C4-2B (cell line): ENCODE results near the gene COL6A1.

ENCODE experiments used
- H3K27ac ChIP-seq: fragments of 450-650 bp; 2 replicates; pipeline ENCODE4 v1.5.1; 2017
- ZFX ChIP-seq: fragments of 450-650 bp; IDR thresholded peaks from 2 replicates; pipeline ENCODE4 v1.6.1; 2017
- TF ChIP-seq, protein P1 (sequence below): fragments of 450-650 bp; conservative IDR thresholded peaks from 2 replicates; pipeline ENCODE4 v1.5.1; 2017; ENCODE audit warnings: mild to moderate bottlenecking

The COL6A1 gene

DNA sequence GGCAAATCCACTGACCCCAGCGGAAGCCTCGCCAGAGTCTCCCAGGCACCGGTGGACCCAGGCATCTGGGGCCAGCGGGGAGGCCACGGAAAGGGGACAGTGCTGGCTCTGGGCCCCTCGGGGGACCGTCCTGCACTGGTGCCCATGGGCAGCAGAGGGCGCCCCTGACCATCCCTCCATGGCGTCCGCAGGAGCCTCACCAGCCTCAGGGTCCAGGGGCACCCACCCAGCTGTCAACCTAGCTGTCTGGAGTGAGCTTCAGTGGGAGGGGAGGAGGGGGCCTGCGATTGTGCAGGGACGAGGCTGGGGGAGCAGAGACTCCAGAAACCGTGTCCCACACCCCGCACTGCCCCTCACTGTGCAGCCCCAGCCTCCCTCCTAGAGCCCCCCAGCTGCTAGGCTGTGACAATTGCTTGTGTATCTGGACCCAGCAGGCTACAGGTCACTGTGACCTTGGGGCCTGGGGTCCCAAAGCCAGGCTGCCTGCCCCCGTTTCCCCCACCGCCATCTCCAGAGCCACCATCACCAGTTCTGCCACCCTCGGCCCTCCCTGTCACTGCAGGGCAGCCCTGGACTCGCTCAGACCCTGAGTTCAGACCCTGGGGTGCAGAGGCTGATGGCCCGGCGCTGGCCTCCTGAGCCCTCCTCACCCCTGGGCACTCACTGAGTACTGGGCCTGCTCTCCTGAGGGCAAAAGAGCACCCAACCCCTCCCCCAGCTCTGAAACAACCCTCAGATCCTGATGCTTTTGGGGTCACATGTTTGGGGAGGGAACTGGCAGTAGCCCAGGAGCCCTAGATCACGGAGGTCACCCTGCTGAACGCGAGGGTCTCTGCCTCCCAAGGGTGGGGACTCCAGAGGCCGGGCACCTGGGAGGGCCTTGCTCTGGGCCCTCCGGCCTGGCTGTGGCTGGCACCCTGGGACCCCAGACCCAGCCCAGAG lies 10.6 kb upstream of the COL6A1 start:
- no peak overlapping the region for H3K27ac ChIP-seq
- TF ChIP-seq, protein P1, sequence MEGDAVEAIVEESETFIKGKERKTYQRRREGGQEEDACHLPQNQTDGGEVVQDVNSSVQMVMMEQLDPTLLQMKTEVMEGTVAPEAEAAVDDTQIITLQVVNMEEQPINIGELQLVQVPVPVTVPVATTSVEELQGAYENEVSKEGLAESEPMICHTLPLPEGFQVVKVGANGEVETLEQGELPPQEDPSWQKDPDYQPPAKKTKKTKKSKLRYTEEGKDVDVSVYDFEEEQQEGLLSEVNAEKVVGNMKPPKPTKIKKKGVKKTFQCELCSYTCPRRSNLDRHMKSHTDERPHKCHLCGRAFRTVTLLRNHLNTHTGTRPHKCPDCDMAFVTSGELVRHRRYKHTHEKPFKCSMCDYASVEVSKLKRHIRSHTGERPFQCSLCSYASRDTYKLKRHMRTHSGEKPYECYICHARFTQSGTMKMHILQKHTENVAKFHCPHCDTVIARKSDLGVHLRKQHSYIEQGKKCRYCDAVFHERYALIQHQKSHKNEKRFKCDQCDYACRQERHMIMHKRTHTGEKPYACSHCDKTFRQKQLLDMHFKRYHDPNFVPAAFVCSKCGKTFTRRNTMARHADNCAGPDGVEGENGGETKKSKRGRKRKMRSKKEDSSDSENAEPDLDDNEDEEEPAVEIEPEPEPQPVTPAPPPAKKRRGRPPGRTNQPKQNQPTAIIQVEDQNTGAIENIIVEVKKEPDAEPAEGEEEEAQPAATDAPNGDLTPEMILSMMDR: peak; percentile 91
- TF ChIP-seq ZFX: no peak

DNA sequence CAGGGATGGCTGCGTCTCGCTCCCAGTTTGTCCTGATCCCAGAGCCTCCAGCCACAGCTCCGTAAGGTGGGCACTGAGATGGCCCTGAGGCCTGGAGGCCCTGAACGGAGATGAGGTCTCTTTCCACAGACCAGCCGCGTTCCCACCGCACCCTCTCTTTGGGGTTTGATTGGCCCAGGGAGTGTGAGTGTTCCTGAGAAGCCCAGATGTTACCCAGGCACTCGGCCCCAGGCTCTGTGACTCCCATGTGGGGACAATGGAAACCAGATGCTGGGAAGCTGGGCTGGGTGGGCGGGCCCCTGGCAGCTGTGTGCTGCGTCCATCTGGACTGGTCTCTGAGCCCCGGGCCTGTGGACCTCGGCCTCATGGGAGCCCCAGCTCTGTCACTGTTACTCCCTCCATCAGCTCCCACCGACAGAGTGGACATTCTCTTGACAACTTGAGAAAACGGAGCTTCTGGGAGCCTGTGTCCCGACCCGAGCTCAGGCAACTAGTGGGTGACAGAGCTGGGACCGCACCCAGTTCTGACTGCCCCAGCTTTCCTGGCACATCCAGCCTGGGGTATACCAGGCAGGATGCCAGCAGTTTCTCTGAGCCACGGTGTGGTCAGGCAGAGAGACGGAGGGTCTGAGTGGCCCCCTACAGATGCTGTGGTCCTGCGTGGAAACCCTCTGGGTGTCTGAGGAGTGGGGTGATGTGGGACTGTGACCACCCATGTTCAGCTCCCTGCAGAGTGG lies 9.8 kb upstream of the COL6A1 start:
- TF ChIP-seq ZFX: no peak
- TF ChIP-seq, protein P1: no peak
- H3K27ac ChIP-seq: no peak overlapping the region

DNA sequence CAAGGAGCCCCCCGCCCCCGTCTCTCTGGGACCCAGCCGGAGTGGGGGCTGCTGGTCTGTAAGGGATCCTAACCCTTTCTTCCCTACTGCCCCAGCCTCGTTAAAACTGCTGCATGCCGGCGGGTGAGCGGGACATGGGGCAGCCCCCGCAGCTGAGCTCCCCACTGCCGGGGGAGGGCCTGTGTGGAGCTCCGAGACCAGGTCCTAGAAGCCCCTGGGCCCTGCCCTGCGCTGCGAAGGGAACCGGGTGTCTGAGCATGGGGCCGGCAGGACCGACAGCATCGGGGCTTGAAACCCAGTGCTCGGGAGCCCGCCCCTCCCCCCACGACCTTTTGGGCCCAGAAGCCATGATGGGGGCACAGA lies 9.2 kb upstream of the COL6A1 start:
- no peak overlapping the region for H3K27ac ChIP-seq
- no peak for TF ChIP-seq ZFX
- TF ChIP-seq, protein P1: no peak

DNA sequence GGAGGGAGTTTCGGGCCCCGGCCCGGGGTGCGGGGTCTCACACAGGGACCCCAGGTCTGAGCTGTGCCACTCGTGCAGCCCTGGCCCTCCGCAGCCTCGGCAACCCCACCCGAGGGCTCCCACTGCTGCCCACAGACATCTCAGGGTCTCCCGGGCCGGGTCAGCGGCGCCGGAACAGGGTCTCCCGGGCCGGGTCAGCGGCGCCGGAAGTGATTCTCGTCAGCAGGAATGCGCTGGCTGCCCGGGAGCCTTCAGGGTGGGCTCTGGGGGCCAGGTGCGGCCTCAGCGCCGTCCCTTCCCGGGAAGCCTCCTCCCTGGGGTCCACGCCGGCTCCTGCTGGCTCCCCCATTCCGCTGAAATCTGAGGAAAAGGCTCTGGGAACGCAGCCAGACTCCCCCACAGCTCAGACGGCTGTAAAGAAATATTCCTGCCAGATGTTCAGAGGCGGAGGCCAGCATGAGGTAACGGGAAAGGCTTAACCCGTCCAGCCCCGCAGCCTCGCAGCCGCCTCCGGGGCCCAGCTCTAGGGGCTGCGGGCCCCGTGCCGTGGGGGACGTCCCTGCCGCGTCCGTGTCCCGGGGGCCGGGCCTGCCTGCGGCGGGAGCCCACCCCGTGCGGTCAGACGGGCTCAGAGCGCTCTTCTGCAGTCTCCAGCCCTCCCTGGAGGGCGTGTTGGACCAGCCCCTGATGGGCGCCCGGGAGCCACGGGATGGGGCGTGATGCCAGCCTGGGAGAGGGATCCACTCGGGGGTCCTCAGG lies 8.7 kb upstream of the COL6A1 start:
- H3K27ac ChIP-seq: no peak overlapping the region

DNA sequence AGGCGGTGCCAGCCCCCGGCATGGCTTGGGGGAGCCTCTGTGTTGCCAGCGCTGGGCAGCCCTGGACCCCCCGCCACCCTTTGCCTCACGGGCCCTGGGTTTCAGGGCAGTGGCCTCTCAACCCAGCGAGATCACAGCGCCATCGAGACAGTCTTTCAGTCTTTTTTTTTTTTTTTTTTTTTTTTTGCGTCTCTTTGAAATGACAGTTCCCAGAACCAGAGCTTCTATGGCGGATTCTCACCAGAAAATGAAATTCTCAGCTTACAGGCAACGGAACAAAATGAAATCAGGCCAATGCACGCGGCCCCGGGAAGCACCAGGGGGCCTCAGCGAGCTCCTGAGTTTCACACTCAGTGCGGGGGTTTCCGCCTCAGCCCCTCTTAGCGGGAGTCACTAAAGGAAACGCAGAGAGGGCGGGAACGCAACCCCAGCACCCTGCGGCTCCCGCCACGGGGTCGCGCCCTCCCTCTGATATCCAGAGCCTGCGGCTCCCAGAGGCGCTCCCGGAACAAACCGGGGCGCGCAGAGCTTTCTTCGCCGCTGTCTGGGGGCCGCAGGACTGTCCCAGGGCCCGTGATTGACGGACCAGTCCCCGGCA lies 8.0 kb upstream of the COL6A1 start:
- no peak overlapping the region for H3K27ac ChIP-seq
- TF ChIP-seq ZFX: no peak
- TF ChIP-seq, protein P1: peak; percentile 47

More for the DNA sequence above, 8.7 kb upstream of the COL6A1 start:
- no peak for TF ChIP-seq ZFX
- TF ChIP-seq, protein P1: no peak

DNA sequence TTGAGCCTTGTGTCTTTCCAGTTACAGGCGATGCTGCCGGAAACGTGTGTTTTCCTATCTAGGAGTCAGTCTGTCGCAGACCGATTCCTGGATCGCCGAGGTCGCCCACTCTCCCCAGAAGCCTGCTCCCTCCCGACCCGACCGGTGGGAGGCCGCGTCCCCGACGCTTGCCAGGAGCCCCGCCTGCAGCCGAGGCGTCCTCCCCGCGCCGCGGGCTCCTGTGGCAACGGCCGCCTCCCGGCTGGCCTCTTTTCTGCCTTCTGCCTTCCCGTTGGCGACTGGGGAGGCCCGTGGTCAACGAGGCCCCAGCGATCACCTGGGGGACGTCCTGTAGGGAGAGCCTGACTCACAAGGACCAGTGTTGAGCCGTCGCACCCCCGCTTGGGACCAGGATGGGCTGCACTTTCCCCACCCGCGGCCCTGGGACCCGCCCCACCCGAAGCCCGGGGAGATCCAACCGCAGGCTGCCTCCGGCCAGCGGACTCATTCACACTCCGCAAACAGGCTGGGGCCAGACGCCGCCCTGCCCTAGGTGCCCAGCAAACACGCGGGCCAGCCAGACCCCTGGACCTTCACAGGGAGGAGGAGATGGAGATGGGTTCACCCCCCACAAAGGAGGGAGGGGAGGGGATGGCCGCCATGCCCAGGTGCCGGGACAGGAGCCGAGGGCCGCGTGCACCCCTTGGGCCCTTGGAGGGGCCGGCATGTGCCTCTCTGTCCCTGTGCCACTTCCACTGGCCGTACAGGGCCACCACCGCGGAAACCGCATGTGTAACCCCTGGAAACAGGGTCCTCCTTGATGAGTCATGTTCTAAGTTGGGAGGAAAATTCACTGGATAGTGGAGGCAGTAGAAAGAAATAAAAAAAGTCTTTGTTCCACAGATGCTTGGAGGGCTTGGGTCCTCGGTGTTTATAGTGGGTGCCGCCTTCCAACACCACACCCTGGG lies 7.2 kb upstream of the COL6A1 start:
- H3K27ac ChIP-seq: no peak overlapping the region
- TF ChIP-seq ZFX: no peak
- TF ChIP-seq, protein P1: no peak
